Activated CD4-positive, alpha-beta T cell treated with anti-CD3 and anti-CD28 coated beads, Interleukin-2, amount 50 U/mL, for 1 hour (primary cell): ENCODE measurements around the gene NUP58.

ENCODE experiments used
- DNase-seq: peaks from one replicate; pipeline ENCODE4 v3.0.0-alpha.2; 2020

The NUP58 gene

DNA sequence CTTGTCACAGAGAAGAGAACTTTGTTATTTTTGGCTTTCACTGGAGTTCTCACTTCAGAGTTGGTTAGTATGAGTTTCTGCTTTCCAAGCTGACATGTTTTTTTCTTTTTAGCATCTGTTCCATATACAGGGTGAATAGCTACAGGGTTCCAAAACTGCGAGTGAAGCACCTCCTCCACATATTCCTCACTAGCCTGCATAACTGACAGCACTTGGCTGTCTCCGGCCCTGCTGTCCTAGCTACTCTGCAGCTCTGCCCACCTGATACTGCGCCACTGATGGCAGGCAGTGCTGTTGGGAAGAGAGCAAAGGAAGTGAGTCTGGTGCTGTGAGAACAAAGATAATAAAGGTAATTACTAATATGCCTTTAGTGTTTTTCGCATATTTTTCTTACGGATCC is 77.1 kb downstream of the NUP58 start:
- no peak for DNase-seq

DNA sequence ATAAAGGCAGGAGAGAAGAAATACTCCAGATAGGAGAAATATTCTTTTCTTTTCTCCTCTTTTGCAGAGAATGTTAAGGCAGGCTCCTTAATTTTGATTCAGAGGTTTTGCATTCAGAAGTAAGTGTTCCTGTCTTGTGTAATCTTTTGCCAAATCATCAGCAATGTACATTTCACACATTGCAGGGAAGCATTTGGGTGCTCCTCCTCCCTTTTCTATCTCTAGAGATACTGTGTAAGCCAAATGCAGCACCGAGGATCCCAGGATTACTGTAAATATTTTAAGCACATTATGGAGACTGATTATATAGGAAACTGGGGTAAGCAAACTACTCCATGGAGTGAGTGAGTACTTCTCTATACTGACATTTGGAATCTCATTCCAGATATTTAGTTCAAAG is 77.6 kb downstream of the NUP58 start:
- no peak for DNase-seq

DNA sequence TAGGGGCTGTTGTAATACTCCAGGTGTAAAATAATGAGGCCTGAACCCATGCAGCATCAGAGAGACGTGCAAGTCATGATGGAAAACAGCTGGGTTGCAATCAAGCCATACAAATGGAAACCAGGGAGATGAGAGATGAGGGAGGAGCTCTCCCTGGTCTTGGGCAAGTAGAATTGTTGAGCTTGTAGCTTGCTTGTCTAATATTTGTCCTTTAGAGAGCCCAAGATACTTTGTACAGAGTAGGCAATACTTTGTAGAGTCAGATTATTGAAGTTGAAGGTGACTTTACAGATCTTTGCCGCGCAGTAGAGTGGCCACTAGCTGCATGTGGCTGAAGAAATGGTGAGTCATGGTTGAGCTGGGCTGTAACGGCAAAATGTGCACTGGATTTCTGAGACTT is 78.7 kb downstream of the NUP58 start:
- no peak for DNase-seq

DNA sequence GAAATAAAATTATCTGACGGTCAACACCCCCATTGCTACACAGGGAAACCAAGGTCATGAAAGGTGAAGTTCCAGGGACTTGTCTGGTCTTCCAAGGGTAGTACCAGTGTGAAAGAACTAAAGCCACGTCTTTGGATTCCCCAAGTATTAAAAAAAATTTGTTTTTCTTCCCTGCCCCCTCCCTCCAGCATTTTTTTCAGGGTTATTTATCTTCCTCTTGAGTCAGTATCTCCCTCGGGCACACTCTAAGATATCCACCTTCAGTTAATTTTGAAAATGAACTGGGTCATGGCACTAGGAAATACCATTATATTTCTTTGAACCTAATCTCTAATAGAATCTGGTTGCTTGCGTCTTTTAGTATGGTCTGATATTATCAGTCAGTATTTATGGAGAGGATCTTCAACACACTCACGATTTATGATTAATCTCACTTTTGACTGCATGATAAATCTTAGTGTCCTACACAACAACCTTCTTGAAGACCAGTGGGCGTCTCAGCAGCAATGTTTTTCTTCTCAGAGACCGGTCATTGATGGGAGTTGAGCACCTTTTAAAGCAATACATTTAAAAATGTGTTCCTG is 79.4 kb downstream of the NUP58 start:
- no peak for DNase-seq

DNA sequence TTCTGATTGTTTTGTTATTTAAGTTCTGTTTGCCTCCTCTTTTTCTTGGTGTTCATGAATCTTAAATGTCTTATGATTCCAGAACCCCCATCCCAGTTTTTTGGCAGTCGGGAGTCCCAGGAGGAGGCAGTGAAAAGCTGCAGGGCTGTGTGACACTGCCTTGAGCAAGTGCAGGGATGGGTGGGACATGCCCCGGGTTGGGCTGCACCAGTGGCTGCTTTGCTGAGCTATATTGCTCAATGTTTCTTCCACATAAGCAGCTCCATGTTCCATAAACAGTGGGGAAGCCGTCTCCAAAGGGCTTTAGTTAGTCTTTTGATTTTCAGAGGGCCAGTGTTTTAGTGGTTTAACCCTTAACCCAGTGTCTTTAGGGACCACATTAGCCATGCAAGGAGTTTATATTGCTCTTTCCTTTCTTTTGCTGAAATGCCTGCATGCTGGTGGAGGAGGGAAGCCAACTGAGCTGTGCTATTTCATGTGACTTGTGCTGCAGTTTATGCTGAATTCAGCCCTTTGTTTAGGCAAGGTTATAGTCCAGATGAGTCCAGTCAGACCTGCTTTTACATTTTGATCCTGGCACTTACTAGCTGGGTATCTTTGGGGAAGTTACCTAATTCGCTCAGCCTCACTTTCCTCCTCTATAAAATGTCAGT is 83.5 kb downstream of the NUP58 start:
- no peak for DNase-seq

DNA sequence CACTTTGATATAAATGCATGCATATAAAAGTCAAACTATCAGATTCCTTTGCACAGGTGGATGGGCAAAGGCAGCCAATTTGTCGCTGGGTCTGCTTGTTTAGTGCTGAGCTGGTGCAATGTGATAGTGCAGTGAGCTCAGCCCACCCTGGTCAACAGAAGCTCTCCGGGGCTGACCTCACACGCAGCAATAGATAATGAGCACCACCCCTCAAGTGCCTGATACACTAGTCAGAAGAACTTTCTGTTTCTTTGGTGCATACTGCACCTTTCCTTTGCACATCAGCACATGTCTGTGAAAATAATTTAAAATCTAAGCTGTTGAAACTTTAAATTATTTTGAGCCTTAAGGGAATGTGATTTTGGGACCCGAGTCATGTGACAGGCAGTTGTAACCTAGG is 90.5 kb downstream of the NUP58 start:
- no peak for DNase-seq
